Stimulated activated CD8-positive, alpha-beta memory T cell treated with anti-CD3 and anti-CD28 coated beads, Interleukin-7, amount 100 ng/mL, for 1 hour (primary cell): ENCODE measurements around the gene TMEM132C.

Source experiments
- DNase-seq, 2 donors: peaks; one replicate each; pipeline ENCODE4 v3.0.0-alpha.2; 2020; ENCODE audit warnings: low read depth in 2 of 2

Gene TMEM132C

DNA sequence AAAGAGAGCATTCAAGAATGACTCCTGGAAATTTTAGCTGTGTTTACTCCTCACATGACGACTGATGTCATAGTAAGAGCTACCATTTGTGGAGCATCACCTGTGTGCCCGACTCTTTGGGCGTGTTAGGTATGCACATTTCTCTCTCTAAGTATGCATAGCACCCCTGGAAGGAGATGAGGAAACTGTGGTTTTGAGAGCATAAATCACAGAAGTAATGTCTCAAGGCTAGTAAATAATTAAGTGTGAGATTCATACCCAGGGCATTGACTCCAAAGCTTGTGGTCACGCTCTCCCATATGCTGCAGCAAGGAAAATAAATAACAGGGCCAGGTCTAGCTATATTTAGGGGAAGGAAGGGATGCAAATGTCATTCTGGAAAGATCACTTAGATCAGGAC, 340.7 kb downstream of the TMEM132C start:
- no peak for DNase-seq

- no peak for DNase-seq
These were observed 342.9 kb downstream of the TMEM132C start for GRCh38 chr12:128609861-128610260.

DNA sequence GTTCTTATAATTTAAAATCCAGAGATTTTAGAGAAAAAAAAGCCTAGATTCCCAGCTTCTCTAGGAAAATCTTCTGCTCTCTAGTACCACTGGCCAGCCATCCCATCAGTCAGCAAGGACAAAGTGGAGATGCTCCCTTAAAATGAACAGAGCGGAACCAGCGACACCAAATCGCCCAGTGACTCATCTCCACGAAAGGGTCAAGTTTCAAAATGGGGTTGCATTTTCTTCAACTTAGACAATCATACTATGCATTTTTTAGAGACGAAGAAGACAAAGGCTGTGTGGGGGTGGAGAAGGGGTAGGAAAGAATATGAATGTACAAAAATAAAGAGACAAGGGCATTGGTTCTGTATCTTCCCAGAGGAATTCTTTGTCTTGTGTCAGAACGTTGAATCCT, 344.8 kb downstream of the TMEM132C start:
- no peak for DNase-seq

- no peak for DNase-seq
These were observed 345.3 kb downstream of the TMEM132C start for GRCh38 chr12:128612150-128612850.

DNA sequence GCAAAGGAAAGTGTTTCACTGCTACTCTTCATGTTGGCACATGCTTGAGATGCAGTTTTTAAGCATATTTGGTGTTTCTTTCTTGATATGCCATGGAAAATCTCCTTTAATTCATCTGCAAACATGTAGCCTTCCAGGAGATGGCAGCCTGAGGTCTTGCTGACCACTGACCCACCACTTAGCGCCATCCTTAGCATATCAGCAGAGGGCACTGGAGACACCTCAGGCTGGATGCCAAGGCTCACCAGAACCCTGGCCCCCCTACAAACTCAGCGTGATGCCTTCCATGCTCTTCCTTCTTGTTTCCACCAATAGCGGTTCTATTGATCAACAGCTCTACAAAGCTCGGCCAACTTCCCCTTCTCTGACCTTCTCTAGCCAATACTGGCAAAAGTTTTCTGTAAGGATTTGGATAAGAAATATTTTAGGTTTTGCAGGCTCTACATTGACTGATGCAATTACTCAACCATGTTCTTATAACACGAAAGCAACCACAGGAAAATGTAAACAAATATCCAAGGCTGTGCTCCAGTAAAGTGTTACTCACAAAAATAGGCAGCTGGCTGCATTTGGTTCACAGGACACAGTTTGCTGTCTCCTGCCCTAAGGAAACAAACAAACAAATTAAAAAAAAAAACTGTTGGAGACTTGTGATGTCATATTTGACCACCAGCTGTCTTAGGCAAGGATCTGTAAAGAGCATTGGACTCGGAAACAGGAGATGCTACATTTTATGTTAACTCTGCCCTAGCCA, 347.0 kb downstream of the TMEM132C start:
- no peak for DNase-seq

GRCh38 chr12:128617304-128617833, 350.4 kb downstream of the TMEM132C start:
- DNase-seq, result no peak

DNA sequence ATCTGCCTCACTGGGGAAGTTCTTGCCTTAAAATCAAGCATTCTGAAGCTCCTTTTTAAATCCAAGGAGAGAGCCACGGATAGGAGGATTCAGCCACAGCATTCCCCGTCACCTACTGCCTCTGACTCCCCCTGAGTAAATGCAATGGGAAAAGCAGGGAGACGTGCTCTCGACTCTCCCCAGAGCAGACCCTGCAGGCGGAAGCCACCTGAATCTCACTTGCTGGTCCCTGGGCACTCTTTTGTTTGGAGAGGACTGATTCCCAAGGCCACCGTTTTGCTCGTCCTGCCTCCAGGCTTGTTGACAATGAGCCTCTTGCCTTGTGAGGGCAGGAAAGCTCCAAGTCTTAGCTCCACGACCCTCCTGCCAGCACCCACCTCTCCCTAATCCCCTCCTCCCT, 352.3 kb downstream of the TMEM132C start:
- DNase-seq, result no peak

DNA sequence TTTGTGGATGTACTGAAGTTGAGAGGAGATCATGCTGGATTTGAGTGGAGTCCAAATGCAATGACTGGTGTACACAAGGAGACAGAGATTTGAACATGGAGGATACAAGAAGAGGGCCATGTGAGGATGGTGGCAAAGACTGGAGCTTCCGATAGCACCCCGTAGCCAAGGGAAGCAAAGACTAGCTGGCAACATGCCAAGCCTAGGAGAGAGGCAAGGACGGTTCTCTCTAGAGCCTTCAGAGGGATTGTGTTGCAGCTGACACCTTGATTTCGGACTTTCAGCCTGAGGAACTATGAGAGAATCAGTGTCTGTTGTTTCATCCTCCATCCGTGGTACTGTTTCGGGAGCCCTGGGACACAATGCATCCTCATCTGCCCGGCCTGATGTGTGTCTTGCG, 354.3 kb downstream of the TMEM132C start:
- DNase-seq, result no peak

DNA sequence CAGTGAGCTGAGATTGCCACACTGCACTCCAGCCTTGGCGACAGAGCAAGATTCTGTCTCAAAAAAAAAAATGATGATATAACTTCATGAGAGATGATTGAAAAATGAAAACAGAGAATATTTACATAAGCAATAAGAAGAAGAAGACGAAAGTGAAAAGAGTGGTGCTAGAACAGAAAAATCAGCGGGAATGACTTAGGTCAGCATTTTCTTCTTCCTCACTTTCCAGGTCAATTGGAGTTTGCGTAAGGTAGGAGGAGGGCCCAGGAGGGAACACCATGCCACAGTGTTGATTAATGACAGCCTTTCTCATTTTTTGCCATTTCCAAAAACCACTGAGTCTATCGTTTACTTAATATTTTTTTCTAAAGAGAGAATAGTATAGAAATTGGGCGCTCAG, 356.8 kb downstream of the TMEM132C start:
- no peak for DNase-seq

GRCh38 chr12:128626808-128627320, 359.9 kb downstream of the TMEM132C start:
- no peak for DNase-seq

- no peak for DNase-seq
These were observed 360.7 kb downstream of the TMEM132C start for GRCh38 chr12:128627659-128628058.

DNA sequence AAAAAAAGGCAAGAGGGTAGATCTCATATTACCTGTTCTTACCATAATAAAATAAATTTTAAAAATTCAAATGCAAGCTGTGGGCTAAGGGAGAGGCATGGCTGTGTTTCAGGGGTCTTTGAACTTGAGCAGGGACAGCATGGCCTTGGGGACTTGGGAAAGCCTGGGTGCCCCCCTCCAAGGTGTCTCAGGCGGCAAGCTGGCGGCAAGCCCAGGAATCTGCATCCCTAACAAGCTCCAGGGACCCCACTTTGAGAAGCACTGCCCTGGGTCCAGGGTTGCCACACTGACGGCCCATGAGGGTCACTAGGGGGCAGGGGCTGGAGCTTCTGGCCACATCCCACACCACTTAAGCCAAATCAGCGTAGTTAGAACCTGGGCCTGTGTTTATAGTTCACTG, 363.0 kb downstream of the TMEM132C start:
- DNase-seq, result no peak

- no peak for DNase-seq
These were observed 371.0 kb downstream of the TMEM132C start for GRCh38 chr12:128637642-128638606.

- DNase-seq, result no peak
These were observed 372.1 kb downstream of the TMEM132C start for GRCh38 chr12:128639089-128639488.

DNA sequence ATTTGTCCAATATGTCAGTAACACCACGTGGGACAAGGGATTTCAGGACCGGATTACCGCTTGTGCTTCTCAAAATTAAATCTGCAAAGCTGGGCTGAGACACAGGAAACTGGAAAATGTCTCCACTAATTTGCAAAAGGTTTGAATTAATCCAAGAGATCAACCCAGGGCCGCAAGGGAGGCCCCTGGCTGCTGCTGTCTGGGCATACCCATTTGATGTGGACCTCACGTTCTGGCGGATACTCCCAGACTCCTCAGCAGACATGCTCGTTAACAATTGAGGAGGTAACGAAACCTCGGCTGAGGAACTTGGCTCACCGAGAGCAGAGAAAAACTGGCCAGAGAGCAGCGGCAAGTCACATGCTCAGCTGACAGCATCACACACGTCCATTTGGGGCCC, 376.2 kb downstream of the TMEM132C start:
- DNase-seq, result no peak

- no peak for DNase-seq
These were observed 377.8 kb downstream of the TMEM132C start for GRCh38 chr12:128644664-128645296.

DNA sequence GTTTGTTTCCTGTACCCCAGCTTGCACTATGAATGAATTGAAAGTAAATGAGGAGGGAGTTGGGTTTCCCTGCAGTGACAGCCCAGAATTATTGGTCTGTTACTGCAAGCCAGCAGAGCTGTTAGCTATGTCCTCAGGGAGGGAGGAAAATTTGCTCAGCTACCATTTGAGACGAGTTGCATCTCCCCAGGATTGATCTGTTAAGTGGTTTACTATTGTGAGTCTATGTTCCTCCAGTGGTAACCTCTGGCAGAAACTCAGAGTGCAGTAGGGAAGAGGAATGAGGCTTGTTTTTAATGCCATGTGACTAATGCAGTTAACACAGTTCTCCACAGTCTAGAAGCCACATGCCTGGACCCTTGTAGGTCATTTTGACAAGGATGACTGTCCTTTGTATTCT, 382.9 kb downstream of the TMEM132C start:
- no peak for DNase-seq

DNA sequence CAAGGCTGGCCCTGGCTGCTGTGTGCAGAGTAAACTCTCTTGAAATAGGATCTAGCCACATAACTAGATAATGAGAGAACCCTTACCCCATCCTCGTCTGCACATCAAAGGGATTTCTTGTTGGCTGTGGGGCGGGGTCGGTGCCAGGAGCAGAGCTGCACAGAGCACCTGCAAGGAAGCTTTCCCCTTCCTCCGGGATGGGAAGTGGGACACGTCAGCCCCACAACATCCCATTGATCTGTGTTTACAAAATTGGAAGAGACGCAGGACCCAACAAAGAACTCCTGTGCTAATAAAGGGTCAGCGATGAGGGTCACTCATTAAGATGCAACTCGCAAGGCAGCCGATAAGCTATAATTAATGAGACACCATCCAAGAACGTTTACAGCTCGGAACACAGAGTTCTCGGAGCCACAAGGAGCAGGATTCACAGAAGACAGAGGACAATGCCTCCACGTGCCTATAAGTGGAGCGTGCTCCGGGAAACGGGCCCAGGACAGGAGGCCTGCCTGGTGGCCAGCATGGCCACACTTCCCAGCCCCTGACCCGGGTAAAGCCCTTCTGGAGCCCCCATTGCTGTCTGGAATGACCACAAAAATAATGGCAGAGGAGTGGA, 385.3 kb downstream of the TMEM132C start:
- no peak for DNase-seq

- DNase-seq, result no peak
These were observed 387.5 kb downstream of the TMEM132C start for GRCh38 chr12:128654468-128654867.

GRCh38 chr12:128657378-128657777, 390.4 kb downstream of the TMEM132C start:
- DNase-seq, result no peak
